Fibroblast of peridontal ligament (primary cell): ENCODE results near the gene ATG5.
"Not testable (repeated sequence)": the region's sequence is repeated elsewhere in the genome, so short reads cannot be mapped to it uniquely, and the experiment has no call there.

Experiments
- DNase-seq: peaks from one replicate; pipeline ENCODE4 v3.0.0-alpha.2; 2010; ENCODE audit errors: extremely low read depth

ATG5 gene

DNA sequence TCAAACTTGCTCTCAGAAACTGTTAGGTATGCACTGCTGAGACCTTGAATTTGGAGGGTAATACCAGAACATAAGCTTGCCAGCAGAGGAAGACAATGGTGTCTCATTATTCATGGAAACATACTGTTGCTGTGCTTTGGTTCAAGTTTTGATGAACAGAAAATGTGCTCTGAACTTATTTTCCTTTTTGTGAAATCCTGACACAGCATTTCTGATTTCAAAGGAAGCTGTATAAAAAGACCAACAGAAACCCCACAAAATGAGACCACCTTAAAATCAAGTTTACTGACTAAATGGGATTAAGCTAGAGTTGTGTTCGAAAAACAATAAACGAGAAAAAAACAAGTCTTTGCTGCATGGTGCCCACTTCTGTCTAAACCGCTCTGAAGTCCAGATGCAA is 169.1 kb downstream of the ATG5 start:
- no peak for DNase-seq

GRCh38 chr6:106155219-106155830 is 170.2 kb downstream of the ATG5 start:
- no peak for DNase-seq

GRCh38 chr6:106154326-106154725 is 171.2 kb downstream of the ATG5 start:
- DNase-seq = no peak

DNA sequence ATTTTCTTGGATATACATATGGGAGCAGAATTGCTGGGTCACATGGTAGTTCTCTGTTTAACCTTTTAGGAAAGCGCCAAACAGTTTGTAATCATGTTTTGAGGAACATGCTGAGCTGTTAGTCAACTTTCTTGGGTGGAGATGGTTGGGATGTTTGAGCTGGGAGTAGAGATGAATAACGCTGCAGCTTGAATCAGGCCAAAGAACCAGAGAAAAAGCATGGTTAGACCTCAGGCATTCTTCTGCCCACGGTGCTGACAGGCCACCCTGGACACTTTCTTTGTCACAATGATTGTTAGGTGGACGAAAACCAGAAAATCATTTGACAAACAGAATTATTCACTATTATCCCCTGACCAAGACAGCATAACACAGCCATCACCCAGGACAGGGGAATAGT is 172.6 kb downstream of the ATG5 start:
- DNase-seq = no peak

DNA sequence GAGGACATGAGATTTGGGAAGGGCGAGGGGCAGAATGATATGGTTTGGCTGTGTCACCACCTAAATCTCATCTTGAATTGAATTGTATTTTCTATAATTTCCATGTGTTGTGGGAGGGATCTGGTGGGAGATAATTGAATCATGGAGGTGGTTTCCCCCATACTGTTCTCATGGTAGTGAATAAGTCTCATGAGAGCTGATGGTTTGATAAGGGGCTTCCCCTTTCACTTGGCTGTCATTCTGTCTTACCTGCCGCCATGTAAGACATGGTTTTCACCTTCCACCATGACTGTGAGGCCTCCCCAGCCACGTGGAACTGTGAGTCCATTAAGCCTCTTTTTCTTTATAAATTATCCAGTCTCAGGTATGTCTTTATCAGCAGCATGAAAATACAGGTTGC is 173.1 kb downstream of the ATG5 start:
- not testable (repeated sequence) for DNase-seq

DNA sequence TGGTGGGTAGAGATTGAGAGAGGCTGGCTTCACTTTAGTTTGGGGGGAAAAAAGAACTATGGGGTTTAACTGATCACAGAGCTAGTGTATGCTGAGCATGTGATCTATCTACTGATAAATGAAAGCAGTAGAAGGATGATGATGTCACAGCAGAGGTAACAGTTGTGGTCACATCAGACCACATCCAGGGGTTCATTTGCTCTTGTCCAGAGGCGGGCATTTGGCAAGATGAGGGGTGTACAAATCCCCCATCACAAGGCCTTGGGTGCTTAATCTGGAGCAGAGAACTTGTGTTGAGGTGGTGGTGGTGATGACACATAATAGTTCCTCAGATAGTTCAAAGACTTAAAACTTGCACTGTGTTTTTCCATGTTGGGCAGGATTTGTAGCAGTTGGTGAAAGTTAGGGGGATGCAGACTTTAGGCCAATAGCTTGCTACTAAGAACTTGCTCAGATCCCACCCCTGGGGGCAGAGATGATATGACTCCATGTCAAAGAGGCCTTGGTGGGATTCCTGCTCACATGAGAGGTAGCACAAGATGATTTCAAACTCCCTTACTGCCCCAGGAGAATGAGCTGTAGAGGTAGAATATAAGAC is 176.0 kb downstream of the ATG5 start:
- no peak for DNase-seq

- no peak for DNase-seq
These were observed 178.1 kb downstream of the ATG5 start for GRCh38 chr6:106147476-106147875.

- peak; percentile 20 for DNase-seq
These were observed 178.7 kb downstream of the ATG5 start for GRCh38 chr6:106146852-106147351.

GRCh38 chr6:106145741-106146227 is 179.8 kb downstream of the ATG5 start:
- no peak for DNase-seq

DNA sequence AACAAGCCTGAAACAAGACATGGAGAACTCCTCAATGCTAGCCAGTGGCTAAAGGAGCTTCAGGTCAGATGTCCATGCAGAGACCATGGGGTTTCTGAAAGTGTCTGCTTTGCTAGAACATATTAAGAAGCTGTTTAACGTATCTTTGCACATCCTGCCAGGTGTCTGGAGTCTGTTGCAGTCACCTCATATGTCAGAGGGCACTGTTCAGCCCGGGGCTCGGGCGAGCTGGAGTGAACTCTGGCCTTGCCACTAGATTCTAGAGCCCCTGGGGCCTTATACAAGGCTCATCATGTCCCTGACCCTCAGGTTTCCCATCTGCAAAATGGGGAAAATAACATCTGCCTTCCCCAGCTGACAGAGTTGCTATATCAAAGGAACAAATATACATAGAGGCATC is 180.4 kb downstream of the ATG5 start:
- no peak for DNase-seq

DNA sequence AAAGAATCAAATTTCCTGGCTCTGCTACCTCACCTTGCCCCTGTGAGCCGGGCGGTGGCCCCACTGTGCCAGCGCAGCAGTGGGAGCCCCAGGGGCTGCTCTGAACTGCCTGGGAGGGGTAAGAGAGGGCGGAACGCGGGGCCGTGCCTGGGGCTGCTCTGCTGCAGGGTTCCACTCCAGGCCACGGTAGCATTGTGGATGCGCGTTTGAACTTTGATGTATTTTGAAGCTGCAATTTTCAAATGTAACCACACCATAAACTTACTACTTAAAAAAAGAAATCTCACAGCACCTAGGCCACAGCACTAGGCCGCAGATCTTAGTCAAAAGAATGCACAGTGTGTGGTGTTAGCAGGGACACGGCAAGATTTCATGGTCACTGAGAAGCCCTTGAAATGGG is 181.9 kb downstream of the ATG5 start:
- no peak for DNase-seq

DNA sequence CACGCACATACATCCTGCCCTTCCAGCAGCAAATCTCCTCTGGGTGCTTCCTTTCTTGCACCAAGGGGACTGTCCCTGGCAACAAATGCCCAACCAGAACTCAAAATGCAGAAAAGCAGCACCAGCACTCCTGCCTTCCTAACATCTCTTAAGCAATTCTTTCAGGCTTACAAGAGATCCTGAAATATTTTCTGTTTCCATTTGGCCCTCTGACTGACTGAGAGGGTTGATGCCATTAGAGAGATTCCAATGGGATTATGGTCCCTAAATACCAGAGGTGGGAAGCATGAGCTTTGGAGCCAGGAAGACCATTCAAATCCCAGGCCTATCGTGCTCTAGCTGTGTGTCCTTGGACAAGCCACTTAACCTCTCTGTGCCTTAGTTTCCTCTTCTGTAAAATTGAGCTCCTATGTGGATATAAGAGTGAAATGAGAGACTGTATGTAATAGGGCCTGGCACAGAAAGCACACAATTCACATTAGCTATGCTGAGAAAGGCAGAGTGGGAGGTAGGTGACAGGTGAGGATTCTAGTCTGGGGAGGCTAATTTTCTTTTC is 182.6 kb downstream of the ATG5 start:
- DNase-seq = peak; percentile 26

- no peak for DNase-seq
These were observed 183.9 kb downstream of the ATG5 start for GRCh38 chr6:106141441-106142237.

DNA sequence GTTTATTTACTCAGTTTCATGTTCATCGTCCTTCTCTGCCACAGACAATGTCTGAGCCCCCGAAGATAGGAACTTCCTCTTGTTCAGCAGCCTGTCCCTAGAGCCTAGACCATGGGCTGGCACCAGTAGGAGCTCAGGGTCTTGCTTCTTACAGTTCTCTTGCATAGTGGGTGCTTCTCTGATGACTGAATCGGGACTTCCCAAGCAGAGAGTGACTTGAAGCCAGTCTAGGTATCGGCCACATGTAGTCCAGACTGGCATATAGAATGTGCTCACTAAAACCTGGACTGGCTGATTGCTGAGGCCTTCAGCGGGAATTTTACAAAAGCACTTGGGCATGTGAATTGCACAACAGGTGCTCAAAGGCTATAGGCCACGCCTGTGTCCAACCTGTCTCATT is 187.4 kb downstream of the ATG5 start:
- no peak for DNase-seq

- DNase-seq = no peak
These were observed 188.7 kb downstream of the ATG5 start for GRCh38 chr6:106136845-106137244.

DNA sequence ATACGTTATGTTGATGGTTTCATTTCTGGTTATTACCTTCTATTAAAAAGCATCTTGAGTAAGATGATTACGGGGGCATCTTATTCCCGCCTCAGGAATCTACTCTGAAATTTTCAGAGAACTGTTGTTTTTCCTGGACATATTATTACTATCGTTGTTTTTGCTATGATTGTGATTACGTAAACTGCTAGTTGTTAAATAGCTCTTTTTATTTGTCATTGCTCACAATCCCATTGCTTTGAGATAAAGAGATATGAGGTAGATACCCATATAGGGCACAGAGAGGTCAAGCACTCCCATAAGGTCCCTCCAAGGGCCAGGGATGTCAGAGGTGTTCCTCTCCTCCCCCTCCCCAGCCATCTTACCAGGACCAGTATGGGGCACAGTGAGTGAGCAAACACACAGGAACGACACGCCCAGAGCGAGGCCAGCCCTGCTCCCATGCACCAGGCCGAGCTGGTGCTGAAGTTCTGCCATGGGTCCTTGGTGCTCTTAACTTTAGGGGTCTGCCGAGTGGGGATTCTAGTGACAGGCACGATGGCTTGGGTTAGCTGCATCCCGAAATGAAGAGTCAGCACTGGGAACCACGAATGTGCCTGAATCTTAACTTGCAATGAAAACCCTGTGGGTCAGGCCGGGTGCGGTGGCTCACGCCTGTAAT is 189.5 kb downstream of the ATG5 start:
- DNase-seq = no peak

DNA sequence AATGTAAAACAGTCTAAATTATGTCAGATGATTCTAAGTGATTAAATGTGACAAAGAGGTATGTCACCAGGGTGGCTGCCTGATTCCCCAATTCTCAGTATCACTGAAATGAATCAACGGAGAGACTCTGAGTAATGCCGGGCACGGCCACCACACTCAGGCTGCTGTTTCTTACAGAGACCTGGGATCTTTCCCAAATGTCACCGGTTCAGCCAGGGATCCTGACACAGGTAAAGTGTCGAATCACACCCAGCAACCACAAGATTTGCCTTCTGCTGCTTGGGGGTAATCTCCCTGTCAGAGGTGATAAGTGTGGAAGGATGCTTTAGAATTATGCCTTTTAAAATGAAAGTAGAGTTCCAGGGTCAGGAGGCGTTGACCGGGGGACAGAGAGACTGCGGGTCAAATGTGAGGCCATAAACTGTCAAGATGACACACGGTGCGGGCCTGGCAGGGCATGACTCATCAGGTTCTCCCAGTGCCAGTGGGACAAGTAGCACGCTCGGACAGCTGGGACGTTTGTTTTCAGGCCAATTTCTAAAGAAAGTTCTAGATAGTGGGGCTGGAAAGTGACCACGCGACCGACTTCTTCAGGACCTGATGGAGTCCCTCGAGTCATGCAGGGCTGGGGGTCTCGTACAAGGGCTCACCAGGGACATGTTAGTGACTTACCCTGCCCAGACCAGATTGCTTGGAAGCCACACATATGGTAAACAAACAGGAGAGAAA is 190.5 kb downstream of the ATG5 start:
- no peak for DNase-seq
